GM18508 (cell line): ENCODE measurements around the gene GPR68.

ENCODE experiments used
- ATAC-seq: cut with Tn5 transposase; IDR thresholded peaks from one replicate; pipeline ENCODE4 v1.9.1; 2021; ENCODE audit warnings: moderate number of reproducible peaks; ENCODE audit not compliant: insufficient read depth, unreplicated experiment

GPR68 gene

GRCh38 chr14:91244501-91244901, at the start of gene GPR68:
GPR68 (minus strand) TSS chr14:91244704; CDS start chr14:91235050, 9,654 bp downstream.
- ATAC-seq = no peak

- ATAC-seq = no peak
Observed at GRCh38 chr14:91294153-91294552, 49.6 kb upstream of the GPR68 start.

GRCh38 chr14:91293281-91293680, 48.8 kb upstream of the GPR68 start:
- ATAC-seq = no peak

GRCh38 chr14:91292491-91292890, 48.0 kb upstream of the GPR68 start:
- no peak for ATAC-seq

GRCh38 chr14:91291786-91292405, 47.4 kb upstream of the GPR68 start:
- no peak for ATAC-seq

- no peak for ATAC-seq
Observed at GRCh38 chr14:91290986-91291385, 46.5 kb upstream of the GPR68 start.

GRCh38 chr14:91289464-91289863, 45.0 kb upstream of the GPR68 start:
- no peak for ATAC-seq

GRCh38 chr14:91288876-91289275, 44.4 kb upstream of the GPR68 start:
- ATAC-seq = no peak

- no peak for ATAC-seq
Observed at GRCh38 chr14:91286530-91286937, 42.0 kb upstream of the GPR68 start.

- ATAC-seq = no peak
Observed at GRCh38 chr14:91284791-91285548, 40.5 kb upstream of the GPR68 start.

- no peak for ATAC-seq
Observed at GRCh38 chr14:91284146-91284790, 39.8 kb upstream of the GPR68 start.

GRCh38 chr14:91283666-91284065, 39.2 kb upstream of the GPR68 start:
- ATAC-seq = no peak

- no peak for ATAC-seq
Observed at GRCh38 chr14:91282954-91283645, 38.6 kb upstream of the GPR68 start.

GRCh38 chr14:91281346-91281745, 36.8 kb upstream of the GPR68 start:
- no peak for ATAC-seq

- no peak for ATAC-seq
Observed at GRCh38 chr14:91280129-91280528, 35.6 kb upstream of the GPR68 start.

GRCh38 chr14:91279354-91279753, 34.9 kb upstream of the GPR68 start:
- no peak for ATAC-seq

- ATAC-seq = no peak
Observed at GRCh38 chr14:91278383-91278715, 33.8 kb upstream of the GPR68 start.

- ATAC-seq = no peak
Observed at GRCh38 chr14:91277546-91278382, 33.3 kb upstream of the GPR68 start.

- no peak for ATAC-seq
Observed at GRCh38 chr14:91274796-91275195, 30.3 kb upstream of the GPR68 start.

GRCh38 chr14:91273885-91274273, 29.4 kb upstream of the GPR68 start:
- no peak for ATAC-seq
